ENCODE measurements around the gene OR1B1.

DNA sequence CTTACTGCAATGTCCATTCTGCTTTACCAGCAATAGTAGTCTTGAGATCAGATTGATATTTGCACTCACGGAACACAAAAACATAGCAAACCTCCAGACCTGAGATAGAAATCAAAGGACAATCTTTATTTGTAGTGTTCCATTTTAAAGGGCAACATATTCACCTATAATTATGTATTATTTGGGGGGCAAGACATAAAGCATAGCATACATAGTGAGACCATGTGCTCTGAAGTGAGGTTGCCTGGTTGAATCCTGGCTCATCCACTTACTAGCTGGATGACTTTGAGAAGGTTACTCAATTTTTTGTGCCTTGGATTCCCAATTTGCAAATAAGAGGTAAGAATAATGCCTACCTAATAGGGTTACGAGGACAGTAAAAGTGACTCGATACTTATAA lies at the start of gene OR1B1:
- TF ChIP-seq, protein P1, sequence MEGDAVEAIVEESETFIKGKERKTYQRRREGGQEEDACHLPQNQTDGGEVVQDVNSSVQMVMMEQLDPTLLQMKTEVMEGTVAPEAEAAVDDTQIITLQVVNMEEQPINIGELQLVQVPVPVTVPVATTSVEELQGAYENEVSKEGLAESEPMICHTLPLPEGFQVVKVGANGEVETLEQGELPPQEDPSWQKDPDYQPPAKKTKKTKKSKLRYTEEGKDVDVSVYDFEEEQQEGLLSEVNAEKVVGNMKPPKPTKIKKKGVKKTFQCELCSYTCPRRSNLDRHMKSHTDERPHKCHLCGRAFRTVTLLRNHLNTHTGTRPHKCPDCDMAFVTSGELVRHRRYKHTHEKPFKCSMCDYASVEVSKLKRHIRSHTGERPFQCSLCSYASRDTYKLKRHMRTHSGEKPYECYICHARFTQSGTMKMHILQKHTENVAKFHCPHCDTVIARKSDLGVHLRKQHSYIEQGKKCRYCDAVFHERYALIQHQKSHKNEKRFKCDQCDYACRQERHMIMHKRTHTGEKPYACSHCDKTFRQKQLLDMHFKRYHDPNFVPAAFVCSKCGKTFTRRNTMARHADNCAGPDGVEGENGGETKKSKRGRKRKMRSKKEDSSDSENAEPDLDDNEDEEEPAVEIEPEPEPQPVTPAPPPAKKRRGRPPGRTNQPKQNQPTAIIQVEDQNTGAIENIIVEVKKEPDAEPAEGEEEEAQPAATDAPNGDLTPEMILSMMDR (conservative IDR thresholded peaks at IDR 0.05; ENCODE audit: low read depth, low read length) = no peak
- TF ChIP-seq EZH2 (IDR thresholded peaks at IDR 0.05; ENCODE audit: low read length, unreplicated experiment) = no peak
- TF ChIP-seq EZH2phosphoT487 (IDR thresholded peaks at IDR 0.05; ENCODE audit: borderline replicate concordance, low read length) = no peak
